NCI-H2196 treated with DMSO at 0.1 percent for 48 hours (cell line): ENCODE data around the gene GLRB.
"Not testable (repeated sequence)": the region's sequence is repeated elsewhere in the genome, so short reads cannot be mapped to it uniquely, and the experiment has no call there.

ENCODE experiments used
- DNase-seq: peaks from one replicate; lab custom pipeline; 2025; ENCODE audit not compliant: unreplicated experiment; lab: John Stamatoyannopoulos, UW

Gene GLRB

DNA sequence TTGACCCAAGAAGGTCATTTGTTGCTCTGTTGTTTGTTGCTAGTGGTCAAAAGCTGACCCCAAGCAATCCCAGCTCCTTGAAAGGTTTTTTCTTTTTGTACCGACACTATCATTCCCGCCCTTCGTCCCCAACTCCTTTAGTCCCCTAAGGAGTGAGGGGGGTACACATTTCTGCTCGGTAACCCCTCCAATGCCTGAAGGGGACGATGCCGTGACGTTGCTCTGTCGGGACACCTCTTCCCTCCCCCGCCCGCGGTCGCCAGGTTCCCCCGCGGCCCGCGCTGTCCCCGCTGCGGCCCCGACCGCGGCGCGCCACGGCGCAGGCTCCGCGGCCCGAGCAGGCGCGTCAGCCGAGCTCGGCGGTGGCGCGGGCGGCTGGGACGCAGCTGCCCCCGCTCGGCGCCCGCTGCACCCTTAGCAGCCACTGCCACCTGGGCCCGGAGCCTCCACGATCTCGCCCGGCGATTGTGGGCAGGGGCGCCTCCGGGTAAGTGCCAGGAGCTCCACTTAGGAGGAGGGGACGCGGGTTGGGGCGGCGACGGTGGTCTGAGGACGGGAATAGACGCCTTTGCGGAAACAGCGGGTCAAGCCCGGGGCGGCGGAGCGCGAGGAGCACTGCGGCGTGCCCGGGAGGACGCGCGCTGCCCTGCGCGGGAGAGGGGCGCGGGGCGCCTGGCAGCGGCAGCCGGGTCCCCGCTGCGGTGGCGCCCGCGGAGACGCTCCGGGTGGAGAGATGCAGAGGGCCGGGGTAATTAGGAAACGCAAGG is at the start of gene GLRB:
TSS of gene GLRB (plus strand) at position 340 of the 767 bp plus-strand sequence. CDS start 1,875 bp downstream, outside the sequence.
- DNase-seq = no peak

DNA sequence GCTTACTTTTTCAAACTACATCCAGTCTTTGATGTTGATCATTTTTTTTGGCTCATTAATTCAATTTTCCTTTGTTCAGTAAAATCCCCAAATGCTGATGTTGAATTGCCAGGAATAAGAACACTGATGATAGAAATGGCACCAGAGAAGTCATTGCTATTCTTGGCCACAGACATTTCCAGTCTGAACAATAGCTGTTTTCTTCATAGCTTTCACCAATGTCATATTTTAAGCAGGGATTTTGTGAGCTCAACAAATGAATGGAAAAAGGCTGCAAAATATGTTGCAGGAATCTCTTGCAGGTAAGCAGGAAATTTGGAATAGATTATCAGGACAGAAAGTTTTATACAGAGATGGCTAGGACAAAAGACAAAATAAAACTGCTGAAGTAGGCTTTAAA is 40.5 kb upstream of the GLRB start:
- no peak for DNase-seq

DNA sequence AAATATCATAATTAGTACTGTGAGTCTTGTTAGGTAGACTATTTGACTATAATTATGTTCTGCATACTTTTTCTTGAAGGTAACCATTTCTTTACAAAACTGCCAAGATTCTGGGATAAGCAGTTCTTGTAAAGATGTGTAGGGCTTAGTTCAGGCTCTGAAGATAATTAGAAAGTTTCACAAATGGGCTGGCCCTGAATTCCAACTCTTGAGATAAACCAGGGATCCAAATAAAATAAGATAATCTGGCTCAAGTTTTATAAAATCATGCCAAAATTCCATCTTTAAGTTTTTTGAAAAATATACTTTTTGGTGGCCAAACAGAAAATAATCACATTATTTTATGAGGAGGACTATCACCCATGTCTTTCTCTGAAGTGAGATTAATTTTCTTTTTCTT is 35.5 kb upstream of the GLRB start:
- DNase-seq = no peak

DNA sequence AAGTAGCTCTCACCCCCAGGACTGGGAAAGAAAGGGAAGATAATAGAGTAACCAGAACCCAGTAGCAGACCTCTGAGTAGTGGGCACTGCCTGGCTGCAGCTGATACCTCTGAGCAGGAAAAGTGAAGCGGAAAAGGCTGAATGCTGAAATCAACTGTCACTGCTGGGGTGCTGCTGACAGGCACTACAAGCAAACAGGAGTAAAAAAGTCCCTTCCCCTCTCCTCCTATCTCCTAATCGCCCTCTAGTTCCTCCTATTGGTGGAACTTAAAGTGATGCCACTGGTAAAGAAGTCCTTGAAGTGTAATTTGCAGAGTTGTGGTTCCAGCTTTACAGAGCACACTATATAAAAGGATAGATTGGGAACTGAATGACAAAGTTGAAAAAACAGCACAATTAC is 32.8 kb upstream of the GLRB start:
- no peak for DNase-seq

DNA sequence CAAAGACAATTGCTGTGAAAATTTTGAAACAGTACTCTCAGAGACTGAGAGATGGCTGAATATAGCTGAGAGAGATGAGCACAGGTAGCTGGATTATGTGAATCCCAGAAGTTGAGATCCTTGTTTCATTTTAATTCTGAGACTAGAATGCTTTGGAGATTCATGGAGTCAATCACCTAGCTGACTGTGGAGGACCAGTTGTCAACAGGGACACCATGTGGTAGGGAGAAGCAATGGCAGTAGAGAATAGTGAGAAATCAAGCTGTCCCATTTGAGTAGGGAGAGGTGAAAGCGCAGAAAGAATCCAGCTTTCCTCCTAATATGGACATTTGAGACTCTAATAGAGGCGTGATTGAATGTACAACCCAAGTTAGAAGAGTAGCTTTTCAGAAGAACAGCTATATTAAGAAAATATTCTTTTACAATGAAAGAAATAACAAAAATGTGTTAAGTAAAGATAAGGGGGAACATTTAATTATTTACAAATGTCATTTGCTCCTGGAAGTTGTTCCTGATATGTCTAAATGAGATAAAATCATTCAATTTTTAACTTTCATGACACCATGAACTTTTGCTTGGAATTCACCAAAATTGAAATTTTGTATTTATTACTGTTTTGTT is 30.3 kb upstream of the GLRB start:
- no peak for DNase-seq

DNA sequence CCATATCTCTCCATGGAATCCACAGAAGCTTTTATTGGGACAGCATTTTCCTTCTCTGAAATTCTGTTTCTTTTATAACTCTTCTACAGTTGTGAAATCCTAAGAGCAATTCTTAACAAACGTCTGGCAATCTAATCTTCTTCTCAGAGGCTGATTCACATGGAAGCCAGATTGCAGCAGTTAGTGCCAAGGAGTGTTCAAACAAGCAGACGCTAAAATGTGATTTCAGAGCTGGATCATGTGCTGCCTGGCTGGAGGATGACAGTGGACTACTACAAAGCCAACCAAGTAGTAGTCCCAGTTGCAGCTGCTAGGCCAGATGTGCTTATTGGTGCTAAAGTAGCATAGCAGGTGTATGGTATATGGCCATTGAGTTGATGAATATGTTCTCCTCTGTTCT is 27.7 kb upstream of the GLRB start:
- DNase-seq = no peak

DNA sequence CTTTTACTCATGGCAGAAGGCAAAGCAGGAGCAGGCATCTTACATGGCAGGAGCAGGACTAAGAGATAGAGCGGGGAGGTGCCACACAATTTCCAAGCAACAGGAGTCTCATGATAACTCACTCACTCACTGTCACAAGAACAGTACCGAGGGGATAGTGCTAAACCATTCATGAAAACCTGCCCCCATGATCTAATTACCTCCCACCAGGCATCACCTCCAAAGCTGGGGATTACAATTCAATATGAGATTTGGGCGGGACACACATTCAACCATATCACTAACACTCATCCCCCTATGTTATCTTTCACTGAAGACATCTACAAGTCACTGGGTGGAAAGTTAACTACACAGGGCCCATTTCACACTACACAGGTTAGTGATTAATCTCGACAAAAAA is 25.4 kb upstream of the GLRB start:
- no peak for DNase-seq

DNA sequence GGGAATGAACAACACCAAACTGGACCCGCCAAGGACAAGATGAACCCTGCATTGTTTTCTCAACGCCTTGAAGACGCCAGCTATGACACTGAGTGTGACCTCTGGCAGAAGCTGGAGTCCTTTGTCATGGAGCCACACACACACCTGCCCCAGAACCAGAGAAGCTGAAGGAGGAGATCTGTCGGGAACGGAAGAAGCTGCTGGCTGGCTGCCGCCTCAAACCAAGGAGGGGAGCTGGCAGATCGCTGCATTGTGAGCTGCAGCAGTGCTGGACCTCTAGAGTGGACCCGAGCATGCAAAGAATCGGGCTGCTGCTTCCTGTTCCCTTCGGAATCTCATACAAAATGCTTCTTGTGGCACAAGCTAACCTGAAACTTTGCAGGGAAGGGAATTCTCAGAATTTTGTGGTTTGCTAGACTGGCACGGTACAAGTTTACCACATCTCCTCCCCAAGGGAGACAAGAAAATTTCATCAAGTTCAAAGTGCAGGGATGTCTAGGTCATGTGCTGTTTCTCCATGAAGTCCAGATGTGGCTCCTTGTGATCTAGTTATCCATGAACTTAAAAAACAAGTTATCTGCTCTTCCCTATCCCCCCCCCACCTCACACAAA is 23.4 kb upstream of the GLRB start:
- DNase-seq = no peak

DNA sequence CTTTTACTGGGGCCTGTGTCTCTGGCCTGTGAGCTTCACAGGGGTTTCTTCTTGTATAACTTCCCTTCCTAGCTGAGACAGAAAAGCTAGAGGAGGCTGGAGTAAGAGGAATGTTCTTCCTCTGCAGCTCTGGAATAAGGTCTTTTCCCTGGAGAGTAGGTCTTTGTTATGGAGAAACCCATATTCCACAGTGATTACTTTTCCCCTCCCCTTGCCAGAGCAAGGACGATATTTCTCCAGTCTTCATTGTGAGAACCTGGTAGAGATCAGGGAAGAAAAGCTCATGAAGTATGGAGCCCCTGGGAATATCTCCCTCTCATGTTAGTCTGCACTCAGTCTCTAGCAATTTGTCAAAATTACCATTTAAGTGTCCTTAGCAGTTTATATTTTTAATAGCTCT is 18.7 kb upstream of the GLRB start:
- DNase-seq = no peak

DNA sequence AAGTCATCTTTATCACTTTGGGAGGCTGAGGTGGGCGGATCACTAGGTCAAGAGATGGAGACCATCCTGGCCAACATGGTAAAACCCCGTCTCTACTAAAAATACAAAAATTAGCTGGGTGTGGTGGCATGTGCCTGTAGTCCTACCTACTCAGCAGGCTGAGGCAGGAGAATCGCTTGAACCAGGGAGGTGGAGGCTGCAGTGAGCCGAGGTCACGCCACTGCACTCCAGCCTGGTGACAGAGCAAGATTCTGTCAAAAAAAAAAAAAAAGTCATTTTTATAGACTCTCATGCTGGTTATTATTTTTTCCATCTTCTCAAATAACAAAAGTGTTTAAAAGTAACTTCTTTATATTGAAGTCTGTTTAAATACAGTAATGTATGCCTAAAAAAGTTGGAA is 17.1 kb upstream of the GLRB start:
- not testable (repeated sequence) for DNase-seq

DNA sequence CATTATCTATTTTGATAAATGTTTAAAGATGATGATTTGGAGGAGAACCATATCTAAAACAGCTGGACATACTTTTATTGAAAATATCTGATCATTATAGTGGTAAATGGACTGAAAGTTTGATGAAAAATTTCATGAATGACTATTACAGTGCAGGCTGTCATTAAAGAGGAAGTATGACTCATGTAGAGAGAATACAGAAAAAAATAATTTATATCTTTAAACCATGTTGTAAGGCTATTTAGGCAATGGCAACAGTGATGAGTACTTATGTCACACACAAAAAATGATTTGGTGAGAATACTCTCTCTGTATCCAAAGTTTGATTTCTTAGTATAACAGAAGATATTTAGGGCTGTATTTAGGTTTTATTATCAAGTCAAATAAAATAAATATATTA is 3.9 kb upstream of the GLRB start:
- no peak for DNase-seq

DNA sequence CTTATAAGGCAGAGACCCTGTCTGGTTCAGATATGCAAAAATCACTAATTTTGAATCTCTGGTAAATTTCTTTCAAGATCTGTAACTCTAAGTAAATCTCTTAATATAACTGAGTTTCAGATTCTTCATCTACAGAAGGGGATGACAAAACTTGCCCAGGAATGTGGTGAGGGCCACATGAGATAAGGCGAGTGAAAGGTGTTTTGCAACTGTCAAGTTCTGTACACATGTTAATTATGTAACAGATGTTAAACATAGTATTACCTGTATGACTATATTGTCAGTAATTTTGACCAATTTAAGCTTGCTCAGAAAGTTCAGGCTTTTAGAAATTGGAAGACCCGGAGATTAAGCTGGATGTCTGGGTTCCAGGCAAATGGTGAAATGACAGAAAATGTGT is 549 bp upstream of the GLRB start:
- no peak for DNase-seq

DNA sequence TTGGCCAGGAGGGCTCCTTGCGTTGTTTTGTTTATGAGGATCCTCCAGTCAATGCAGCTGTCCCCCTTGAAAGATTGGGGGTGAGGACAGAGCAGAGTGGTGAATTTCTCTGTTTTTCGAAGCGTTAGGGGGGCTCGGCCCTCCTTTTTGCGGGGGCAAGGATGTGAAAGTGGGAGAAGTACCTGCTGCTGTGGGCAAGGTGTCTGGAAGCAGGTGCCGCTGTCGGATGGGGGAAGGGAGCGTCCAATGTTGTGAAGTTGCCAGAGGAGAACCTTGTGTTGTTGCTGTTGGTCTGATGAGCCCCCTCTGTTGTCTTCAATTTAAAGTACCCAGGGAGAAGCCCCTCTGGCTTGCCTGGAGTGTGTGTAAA is 613 bp downstream of the GLRB start:
- DNase-seq = no peak

DNA sequence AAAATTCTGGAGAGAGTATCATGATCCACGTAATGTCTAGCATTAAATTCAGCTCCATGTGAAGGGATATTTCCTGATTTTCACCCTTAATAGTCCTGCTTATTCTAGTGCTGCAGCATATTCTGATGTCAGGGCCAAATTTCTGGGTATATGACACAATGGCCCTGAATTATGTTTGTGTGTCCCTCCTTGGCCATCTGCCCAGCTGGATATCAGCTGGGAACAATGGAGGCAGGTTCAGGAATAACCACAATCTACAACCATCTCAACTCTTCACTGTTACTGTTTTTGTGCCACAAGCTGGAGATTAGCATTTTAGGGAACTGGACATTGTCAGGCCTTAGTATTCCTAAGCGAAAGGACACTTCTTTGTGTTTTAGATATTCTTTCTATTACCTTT is 3.5 kb downstream of the GLRB start:
- DNase-seq = no peak

DNA sequence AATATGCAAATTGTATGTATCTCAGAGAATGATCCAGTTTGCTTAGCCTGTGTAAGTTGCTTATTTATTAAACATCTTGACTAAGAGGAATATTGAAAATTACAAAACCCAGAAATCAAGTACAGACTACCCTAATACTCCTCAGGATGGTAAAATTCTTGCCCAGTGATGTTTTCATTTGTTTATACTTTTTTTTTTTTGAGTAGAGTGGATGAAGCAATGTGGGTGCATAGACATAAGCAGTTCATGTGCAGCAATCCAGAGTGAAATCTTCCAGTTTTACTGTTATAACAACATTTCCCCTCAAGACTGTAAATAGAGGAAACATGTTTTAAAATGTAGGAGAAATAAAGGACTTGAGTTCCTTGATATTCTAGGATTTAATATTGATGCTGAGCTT is 4.7 kb downstream of the GLRB start:
- DNase-seq = no peak

DNA sequence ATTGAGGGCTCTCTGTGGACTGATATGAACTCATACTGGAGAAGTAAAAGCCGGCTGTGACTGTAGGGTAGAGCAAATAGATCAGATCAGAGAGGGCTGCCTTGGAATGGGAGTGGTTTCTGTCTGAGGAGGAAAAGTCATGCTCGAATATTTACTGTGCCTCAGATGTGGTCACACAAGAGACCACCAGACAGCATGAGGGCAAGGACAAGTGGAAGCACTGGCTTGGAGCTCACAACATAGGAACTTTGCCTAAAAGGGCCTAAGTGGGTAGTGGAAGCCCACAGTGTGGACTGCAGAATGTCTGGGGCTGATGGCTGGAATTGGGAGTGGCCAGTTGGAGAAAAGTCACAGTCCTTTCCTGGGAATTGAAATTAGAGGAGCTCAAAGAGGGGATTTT is 19.8 kb downstream of the GLRB start:
- DNase-seq = no peak

DNA sequence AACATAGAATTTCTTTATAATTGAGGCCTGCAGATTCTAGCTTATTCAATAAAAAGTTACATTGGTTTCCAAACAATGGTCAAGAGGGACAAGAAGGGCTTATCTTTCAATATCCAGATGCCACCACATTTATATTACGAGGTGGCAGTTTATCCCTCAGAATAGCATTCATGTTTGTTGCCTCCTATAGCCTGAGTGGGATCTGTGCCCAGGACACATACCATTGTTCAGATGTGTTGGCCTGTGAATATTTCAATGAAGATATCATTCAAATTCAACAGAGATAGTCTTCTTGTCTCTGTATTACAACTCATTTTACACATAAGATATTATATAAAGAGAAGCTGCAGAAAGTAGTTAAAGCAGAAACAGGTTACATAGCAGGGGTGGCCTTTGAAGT is 20.5 kb downstream of the GLRB start:
- no peak for DNase-seq

DNA sequence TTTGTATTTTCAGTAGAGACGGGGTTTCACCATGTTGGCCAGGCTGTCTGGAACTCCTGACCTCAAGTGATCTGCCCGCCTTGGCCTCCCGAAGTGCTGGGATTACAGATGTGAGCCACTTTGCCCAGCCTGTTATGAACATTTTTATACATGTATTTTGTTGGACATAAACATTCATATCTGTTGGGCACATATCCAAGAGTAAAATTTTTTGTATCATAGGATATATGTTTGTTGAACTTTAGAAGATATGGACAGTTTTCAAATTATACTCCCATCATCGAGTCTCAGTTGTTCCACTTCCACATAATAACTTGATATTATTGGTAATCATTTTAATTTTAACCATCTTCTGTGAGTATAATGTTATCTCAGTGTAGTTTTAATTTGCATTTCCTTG is 23.6 kb downstream of the GLRB start:
- no peak for DNase-seq

DNA sequence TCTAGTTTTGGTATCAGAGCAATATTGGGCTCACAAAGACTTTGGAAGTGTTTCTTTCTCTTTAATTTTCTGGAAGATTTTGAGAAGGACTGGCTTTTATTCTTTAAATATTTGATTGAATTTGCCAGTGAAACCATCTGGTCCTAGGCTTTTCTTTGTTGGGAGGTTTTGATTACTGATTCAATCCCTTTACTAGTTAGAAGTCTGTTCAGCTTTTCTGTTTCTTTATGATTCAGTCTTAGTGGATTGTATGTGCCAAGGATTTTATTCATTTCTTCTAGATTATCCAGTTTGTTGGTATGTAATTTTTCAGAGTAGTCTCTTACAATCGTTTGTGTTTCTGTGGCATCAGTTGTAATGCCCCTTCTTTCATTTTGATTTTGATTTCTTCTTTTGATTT is 28.6 kb downstream of the GLRB start:
- DNase-seq = no peak

DNA sequence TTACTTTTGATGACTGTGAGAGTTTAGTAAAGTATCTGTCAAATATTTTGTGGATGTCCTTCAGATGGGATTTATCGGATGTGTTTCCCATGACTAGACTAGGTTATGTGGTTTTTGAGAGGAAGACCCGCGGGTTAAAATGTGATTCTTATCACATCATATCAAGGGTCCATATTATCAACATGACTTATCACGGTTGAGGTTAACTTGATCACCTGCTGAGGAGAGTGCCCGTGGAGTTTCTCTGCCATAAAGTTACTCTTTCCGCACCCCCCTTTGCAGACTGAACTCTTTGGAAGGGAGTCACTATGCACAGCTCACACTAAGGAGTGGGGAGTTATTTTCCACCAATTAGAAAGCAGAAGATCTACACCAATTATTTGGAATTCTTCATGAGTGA is 38.7 kb downstream of the GLRB start:
- DNase-seq = no peak

DNA sequence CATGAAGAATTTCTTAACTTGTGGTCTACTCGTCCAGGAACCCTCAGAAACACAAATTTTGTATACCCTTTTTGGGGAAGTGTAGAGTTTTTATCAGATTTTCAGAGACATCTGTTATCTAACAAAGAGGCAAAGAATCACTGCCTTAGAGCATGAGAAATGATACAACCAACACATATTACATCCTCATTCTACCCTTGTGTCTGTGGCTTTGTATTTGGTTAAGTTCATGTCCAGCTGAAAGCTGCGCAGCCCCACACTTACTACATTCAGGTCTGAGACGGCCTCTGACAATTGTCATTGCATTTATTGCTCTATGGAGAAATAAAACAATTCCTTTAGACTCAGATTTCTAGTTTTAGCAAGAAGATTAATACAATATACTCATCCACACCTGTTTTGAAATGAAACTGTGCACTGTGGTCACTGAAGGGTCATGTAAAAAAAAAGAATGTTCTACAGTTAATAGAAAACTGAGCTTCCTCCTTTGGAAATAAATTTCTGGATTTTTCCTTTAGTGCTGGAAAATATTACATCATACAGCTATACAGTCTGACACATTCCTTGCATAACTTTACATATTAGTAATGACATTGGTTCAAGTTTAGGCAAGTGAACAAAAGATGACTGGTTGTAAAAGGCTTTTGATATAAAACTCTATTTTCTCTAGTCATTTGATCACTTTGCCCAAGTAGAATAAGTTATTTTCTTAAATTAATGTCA is 39.8 kb downstream of the GLRB start:
- DNase-seq = no peak

DNA sequence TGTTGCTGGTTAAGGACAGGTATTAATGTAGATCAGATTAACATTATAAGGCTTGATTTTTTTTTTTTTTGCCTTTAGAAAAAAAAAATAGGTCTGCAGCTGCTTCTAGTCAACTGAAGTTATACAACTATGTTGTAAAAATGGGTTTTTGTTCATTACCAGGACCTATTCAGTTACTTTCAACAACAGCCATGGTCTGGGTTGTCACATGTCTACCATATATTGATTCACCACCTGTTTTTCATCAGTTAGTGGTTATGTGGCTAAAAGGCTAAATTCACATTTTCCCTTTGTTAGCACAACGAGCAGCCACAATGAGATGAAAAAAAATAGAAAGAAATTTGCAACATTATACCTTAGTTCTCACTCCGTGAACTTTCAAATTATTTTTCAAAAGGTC is 45.5 kb downstream of the GLRB start:
- no peak for DNase-seq
